Heart right ventricle (tissue), 16 donors: Measurements from ENCODE around the gene RTP1. TPM values are rescaled to one million over a fixed set of nuclear protein-coding genes. Genes with fewer than 3 reads are reported as not detected.
A peak's percentile ranks its signal among the peaks of the same experiment; 100 is the strongest.

Experiments
- ATAC-seq, 8 donors: fragments of 200-7000 bp; cut with Tn5 transposase; one replicate each; pipeline ENCODE4 v1.9.1; 2020; ENCODE audit warnings: mild to moderate bottlenecking in 8 of 8, moderate library complexity in 8 of 8, moderate number of reproducible peaks in 1 of 8
- DNase-seq, 2 donors: peaks; one replicate each; pipeline ENCODE4 v3.0.0-alpha.2; 2020
- H3K27ac ChIP-seq, 10 donors: fragments of 200-600 bp; sonication (generic) in 2 of 10; one replicate each; pipeline versions ENCODE4 v1.5.0 to v1.8.0; 2020 to 2022; ENCODE audit warnings: mild to moderate bottlenecking in 3 of 10
- H3K27me3 ChIP-seq, 7 donors: fragments of 200-600 bp; one replicate each; pipeline ENCODE4 v1.8.0; 2021 to 2022; ENCODE audit warnings: mild to moderate bottlenecking in 2 of 7
- H3K36me3 ChIP-seq, 9 donors: fragments of 200-600 bp; sonication (generic) in 1 of 9; one replicate each; pipeline versions ENCODE4 v1.5.0 to v1.8.0; 2020 to 2022; ENCODE audit warnings: mild to moderate bottlenecking in 2 of 9
- H3K4me1 ChIP-seq, 9 donors: fragments of 200-600 bp; sonication (generic) in 1 of 9; one replicate each; pipeline versions ENCODE4 v1.5.0 to v1.8.0; 2020 to 2022; ENCODE audit warnings: mild to moderate bottlenecking in 4 of 9
- H3K4me3 ChIP-seq, 10 donors: fragments of 200-600 bp; sonication (generic) in 2 of 10; one replicate each; pipeline versions ENCODE4 v1.5.0 to v1.8.0; 2020 to 2022; ENCODE audit warnings: mild to moderate bottlenecking in 7 of 10, moderate library complexity in 2 of 10
- H3K9me3 ChIP-seq, 11 donors: fragments of 200-600 bp in 10 of 11; sonication (generic) in 2 of 11; one replicate each; pipeline versions ENCODE4 v1.5.0 to v1.8.0; 2013 to 2022; ENCODE audit warnings: mild to moderate bottlenecking in 2 of 11, control low read depth in 1 of 11, moderate library complexity in 1 of 11
- CTCF ChIP-seq, 9 donors: fragments of 200-600 bp; sonication (generic) in 2 of 9; IDR thresholded peaks; one replicate each; pipeline versions ENCODE4 v1.5.0 to v1.8.0; 2021 to 2022; ENCODE audit warnings: antibody characterized with exemption in 9 of 9, mild to moderate bottlenecking in 5 of 9, moderate library complexity in 1 of 9
- WGBS, 2 donors: extraction: QIAGEN DNeasy Blood & Tissue Kit; methylation state at CpG; one replicate each; pipeline ENCODE4 v1.1.7; 2013; ENCODE audit warnings: inconsistent platforms in 1 of 2; 5-methylcytosine and 5-hydroxymethylcytosine counted together
- intact Hi-C, 10 donors: fragments of 100-400 bp; cut with DNase I; formaldehyde crosslinking; loops; one replicate each; pipeline versions ENCODE4 v1.11.1 to v1.14.2; 2022
- long read RNA-seq, 3 donors: library from polyadenylated mRNA; unstranded; transcript quantifications; one replicate each; pipeline ENCODE4 v2.0.0, GENCODE V29; 2020 to 2021
- polyA plus RNA-seq, 2 donors: library from polyadenylated mRNA; stranded (reverse); fragments of 200-250 nt; gene quantifications; one replicate each; pipeline ENCODE4 v1.2.3, GENCODE V29; 2013
- total RNA-seq, 10 donors: library from RNA; stranded (reverse); fragmentation: NEBNext Ultra II Directional in 3 of 10; extraction: Animal tissue kit (Norgen Biotek cat#: 25700) in 3 of 10; gene quantifications; one replicate each; pipeline versions ENCODE4 v1.2.1 to v1.2.4, GENCODE V29; 2021 to 2023
- donor health status: Arrhythmogenic right ventricular cardiomyopathy.
- donor health status: ischemic (EF 13 %, LVEDD 7.1; RV severe dilation, severe dysfunction).
- donor health status: healthy with polysubstance abuse.
- donor health status: DM: no; HTN: yes; CAD: no.
- donor health status: DM: no; HTN: no; CAD: no.
- donor health status: ischemic (EF 25% LVEDD 6.9; RV normal size, moderate dysfunction).
- donor health status: ischemic (EF 25% LVEDD 5.7; RV mildly dilated, moderate dysfunction).
- donor health status: healthy.
- donor health status: DM: yes; HTN: yes; CAD: no.
- donor health status: Ischemic cardiomyopathy.
- donor health status: ischemic (EF 35%, LVEDD 5.7; RV mildly dilated, moderate dysfunction).
- donor health status: nonischemic (EF 11% LVEDD 7.7; RV severe dilation, severe dysfunction).
- donor health status: DM: yes; HTN: yes; CAD: no.
- donor health status: PGD.
- donor health status: ischemic (EF 29% LVEDD 5.4; RV normal size, mild dysfunction).
- donor health status: nonischemic (EF 23%, LVEDD 6.1; RV moderate dilation, normal function).

Gene RTP1
- under 1 TPM in 1 of 10 donors, not detected in 9; 0.11 TPM for total RNA-seq
- not detected for polyA plus RNA-seq
- long read RNA-seq, donor 1 = 0 reads
- long read RNA-seq, donor 2 = 0 reads
- long read RNA-seq, donor 3 = 0 reads

GRCh38 chr3:187197335-187197649, at the start of gene RTP1:
RTP1 (plus strand) TSS chr3:187197486; CDS start chr3:187197516, 30 bp downstream.
- Histone ChIP-seq H3K4me3 (no peak within 1 kb of the TSS), H3K4me1 (no peaks in the 10 kb centered on the region), H3K9me3 (no peaks in the 10 kb centered on the region), H3K27me3 (peaks cover 0 to 2% (median 0%) of the 10 kb centered on the region in 7 donors), H3K36me3 (no peaks in the 10 kb centered on the region), H3K27ac (no peak within 1 kb of the TSS)
- ATAC-seq (no peak), DNase-seq (no peak)
- intact Hi-C loops = no loop called here
- no peak for TF ChIP-seq CTCF (IDR thresholded peaks at IDR 0.05)
- WGBS, 2 donors = 62 to 70% methylated on average over 8 of the region's 8 CpGs

- TF ChIP-seq CTCF (IDR thresholded peaks at IDR 0.05) = no peak
- Histone ChIP-seq H3K4me3 (no peak overlapping the region), H3K27me3 (no peaks in the 10 kb centered on the region), H3K27ac (no peak overlapping the region), H3K36me3 (no peaks in the 10 kb centered on the region), H3K4me1 (no peaks in the 10 kb centered on the region), H3K9me3 (peaks cover 0 to 15% (median 0%) of the 10 kb centered on the region in 11 donors)
- DNase-seq = no peak
- intact Hi-C loops = no loop called here
- ATAC-seq = no peak
- 92 to 93% methylated on average over 7 of the region's 7 CpGs for WGBS, 2 donors
These were observed 47.1 kb upstream of the RTP1 start for GRCh38 chr3:187150186-187150585.

GRCh38 chr3:187150599-187150998, 46.7 kb upstream of the RTP1 start:
- H3K9me3 ChIP-seq = peaks cover 0 to 11% (median 0%) of the 10 kb centered on the region in 11 donors
- no peak overlapping the region for H3K4me3 ChIP-seq
- intact Hi-C loops = no loop called here
- no peak for ATAC-seq
- TF ChIP-seq CTCF (IDR thresholded peaks at IDR 0.05) = peak in 3 of 9 donors; percentile 12 to 39 (median 23)
- no peak for DNase-seq
- no peaks in the 10 kb centered on the region for H3K4me1 ChIP-seq
- no peaks in the 10 kb centered on the region for H3K36me3 ChIP-seq
- H3K27ac ChIP-seq = no peak overlapping the region
- WGBS, 2 donors = 77 to 78% methylated on average over 2 of the region's 2 CpGs
- H3K27me3 ChIP-seq = no peaks in the 10 kb centered on the region

- TF ChIP-seq CTCF (IDR thresholded peaks at IDR 0.05) = no peak
- H3K36me3 ChIP-seq = no peaks in the 10 kb centered on the region
- H3K9me3 ChIP-seq = peaks cover 0 to 15% (median 4%) of the 10 kb centered on the region in 11 donors
- H3K4me1 ChIP-seq = no peaks in the 10 kb centered on the region
- intact Hi-C loops = loop anchor here in 7 of 10 donors (5.0 to 10.0 kb wide), 6 partner anchors 39 to 547 kb away; partner anchors contain the start of gene AHSG (in 1 of the 7)
- no peak overlapping the region for H3K27ac ChIP-seq
- no peak for ATAC-seq
- no peaks in the 10 kb centered on the region for H3K27me3 ChIP-seq
- no peak for DNase-seq
- no peak overlapping the region for H3K4me3 ChIP-seq
These were observed 35.7 kb upstream of the RTP1 start for GRCh38 chr3:187161556-187161955.
